Subcutaneous adipose tissue (tissue), 4 donors: ENCODE data around the gene PON3. TPM values are rescaled to one million over a fixed set of nuclear protein-coding genes. Genes with fewer than 3 reads are reported as not detected.

ENCODE experiments used
- CTCF ChIP-seq: fragments of 450-650 bp; IDR thresholded peaks from one replicate; pipeline ENCODE4 v1.5.1; 2016; ENCODE audit warnings: low read depth, mild to moderate bottlenecking, control low read depth, antibody characterized with exemption, moderate library complexity
- total RNA-seq, 4 donors: library from RNA; depleted of rRNA; stranded (reverse); fragments of >200 nt; gene quantifications; one replicate each; pipeline ENCODE4 v1.1.0, GENCODE V29; 2016

The PON3 gene
- total RNA-seq, 4 donors from 2014 or later: 2.5 to 6.0 (median 4.7) TPM

GRCh38 chr7:95373323-95373722, 22.9 kb downstream of the PON3 start:
- no peak for TF ChIP-seq CTCF

- no peak for TF ChIP-seq CTCF
Measured at GRCh38 chr7:95368235-95368634, 27.9 kb downstream of the PON3 start.

- no peak for TF ChIP-seq CTCF
Measured at GRCh38 chr7:95367606-95368005, 28.6 kb downstream of the PON3 start.

- TF ChIP-seq CTCF: no peak
Measured at GRCh38 chr7:95365151-95365550, 31.0 kb downstream of the PON3 start.

GRCh38 chr7:95357623-95358022, 38.6 kb downstream of the PON3 start:
- TF ChIP-seq CTCF: no peak

GRCh38 chr7:95342642-95343307, 53.4 kb downstream of the PON3 start:
- no peak for TF ChIP-seq CTCF

GRCh38 chr7:95342029-95342428, 54.1 kb downstream of the PON3 start:
- no peak for TF ChIP-seq CTCF
